HG03108 (cell line): ENCODE results near the gene DICER1.
"Not testable (repeated sequence)": the region's sequence is repeated elsewhere in the genome, so short reads cannot be mapped to it uniquely, and the experiment has no call there.

Experiments used
- ATAC-seq: cut with Tn5 transposase; IDR thresholded peaks from one replicate; pipeline ENCODE4 v1.9.1; 2021; ENCODE audit warnings: moderate library complexity; ENCODE audit not compliant: unreplicated experiment

DICER1 gene

GRCh38 chr14:95185033-95185766, 27.9 kb upstream of the DICER1 start:
- no peak for ATAC-seq

GRCh38 chr14:95184413-95184790, 27.1 kb upstream of the DICER1 start:
- no peak for ATAC-seq

- ATAC-seq = no peak
Measured at GRCh38 chr14:95183532-95184412, 26.4 kb upstream of the DICER1 start.

- no peak for ATAC-seq
Measured at GRCh38 chr14:95183082-95183481, 25.8 kb upstream of the DICER1 start.

- ATAC-seq = no peak
Measured at GRCh38 chr14:95182379-95182778, 25.1 kb upstream of the DICER1 start.

- ATAC-seq = no peak
Measured at GRCh38 chr14:95180966-95181741, 23.8 kb upstream of the DICER1 start.

- not testable (repeated sequence) for ATAC-seq
Measured at GRCh38 chr14:95175670-95176069, 18.3 kb upstream of the DICER1 start.

GRCh38 chr14:95174184-95174792, 17.0 kb upstream of the DICER1 start:
- no peak for ATAC-seq

- no peak for ATAC-seq
Measured at GRCh38 chr14:95173518-95173917, 16.2 kb upstream of the DICER1 start.

GRCh38 chr14:95167177-95167576, 9.8 kb upstream of the DICER1 start:
- ATAC-seq = no peak

- ATAC-seq = no peak
Measured at GRCh38 chr14:95165517-95165916, 8.2 kb upstream of the DICER1 start.

GRCh38 chr14:95164506-95164905, 7.2 kb upstream of the DICER1 start:
- ATAC-seq = no peak

GRCh38 chr14:95163666-95164065, 6.3 kb upstream of the DICER1 start:
- no peak for ATAC-seq

GRCh38 chr14:95163132-95163531, 5.8 kb upstream of the DICER1 start:
- no peak for ATAC-seq

- ATAC-seq = no peak
Measured at GRCh38 chr14:95162641-95163040, 5.3 kb upstream of the DICER1 start.

- no peak for ATAC-seq
Measured at GRCh38 chr14:95157048-95157326, 342 bp downstream of the DICER1 start.

GRCh38 chr14:95156161-95157047, 925 bp downstream of the DICER1 start:
- peak; percentile 32 for ATAC-seq

- ATAC-seq = no peak
Measured at GRCh38 chr14:95155045-95155444, 2.3 kb downstream of the DICER1 start.

- ATAC-seq = no peak
Measured at GRCh38 chr14:95153866-95154265, 3.5 kb downstream of the DICER1 start.

- ATAC-seq = no peak
Measured at GRCh38 chr14:95151561-95151960, 5.8 kb downstream of the DICER1 start.
